K562 (cell line): ENCODE data around the gene JUNB. TPM values are rescaled to one million over a fixed set of nuclear protein-coding genes. Genes with fewer than 3 reads are reported as not detected.
A peak's percentile ranks its signal among the peaks of the same experiment; 100 is the strongest.

Experiments
- DLX4 ChIP-seq: fragments of 250-450 bp; sonication (Bioruptor Pico); IDR thresholded peaks from 2 replicates; pipeline ENCODE4 v1.6.1; 2021; ENCODE audit warnings: mild to moderate bottlenecking
- EP400 ChIP-seq: fragments of 450-650 bp; IDR thresholded peaks from 2 replicates; pipeline ENCODE4 v1.6.1; 2017; ENCODE audit warnings: antibody characterized with exemption, mild to moderate bottlenecking, moderate library complexity
- ERF ChIP-seq: fragments of 450-650 bp; formaldehyde crosslinking; IDR thresholded peaks from 2 replicates; pipeline ENCODE4 v1.4.0; 2020; ENCODE audit warnings: mild to moderate bottlenecking, mixed read lengths
- GABPA ChIP-seq: fragments of 200-800 bp; sonication (Bioruptor generic); conservative IDR thresholded peaks from 2 replicates; pipeline ENCODE4 v1.6.1; 2016; ENCODE audit warnings: low read depth, missing genetic modification characterization, missing compliant biosample characterization
- HDGF ChIP-seq: fragments of 450-650 bp; IDR thresholded peaks from 2 replicates; pipeline ENCODE4 v1.6.1; 2016
- IRF1 ChIP-seq: sonication (generic); formaldehyde crosslinking; IDR thresholded peaks from 2 replicates; pipeline ENCODE4 v1.8.0; 2022; ENCODE audit warnings: missing genetic modification reagents, mild to moderate bottlenecking, borderline replicate concordance
- KDM4B ChIP-seq, 2 experiments: fragments of 450-650 bp in 1 of 2; sonication (generic) in 1 of 2; IDR thresholded peaks; 2 replicates each; pipeline ENCODE4 v1.6.1; 2016 to 2017; ENCODE audit warnings: borderline replicate concordance in 2 of 2, antibody characterized with exemption in 1 of 2, low read depth in 1 of 2, mild to moderate bottlenecking in 1 of 2
- MBD2 ChIP-seq: sonication (generic); IDR thresholded peaks from 2 replicates; pipeline ENCODE4 v1.6.1; 2016; ENCODE audit warnings: low read depth, borderline replicate concordance
- NFE2L1 ChIP-seq: fragments of 450-650 bp; IDR thresholded peaks from 2 replicates; pipeline ENCODE4 v1.6.1; 2016; ENCODE audit warnings: missing genetic modification characterization, low read depth, mild to moderate bottlenecking, missing compliant biosample characterization, moderate library complexity, borderline replicate concordance
- PBX2 ChIP-seq, 2 experiments: IDR thresholded peaks in 1 of 2; conservative IDR thresholded peaks in 1 of 2; 2 replicates each; pipeline ENCODE4 v1.6.1; 2016; ENCODE audit warnings: low read depth in 2 of 2, mild to moderate bottlenecking in 1 of 2, missing compliant biosample characterization in 1 of 2, missing genetic modification characterization in 1 of 2, moderate library complexity in 1 of 2
- SOX6 ChIP-seq: fragments of 450-650 bp; IDR thresholded peaks from 2 replicates; pipeline ENCODE4 v1.6.1; 2014; ENCODE audit warnings: mild to moderate bottlenecking
- TEAD1 ChIP-seq, 2 experiments: fragments of 450-650 bp in 1 of 2; sonication (generic) in 1 of 2; formaldehyde crosslinking; IDR thresholded peaks; 2 replicates each; pipeline versions ENCODE4 v1.4.0 to v1.8.0; 2020 to 2022; ENCODE audit warnings: mild to moderate bottlenecking in 2 of 2, missing genetic modification reagents in 1 of 2
- THRA ChIP-seq: fragments of 450-650 bp; IDR thresholded peaks from 2 replicates; pipeline ENCODE4 v1.6.1; 2017; ENCODE audit warnings: mild to moderate bottlenecking, moderate library complexity
- TRIM24 ChIP-seq, 2 experiments: fragments of 450-650 bp; IDR thresholded peaks; 2 replicates each; pipeline ENCODE4 v1.6.1; 2016
- VEZF1 ChIP-seq: fragments of 200-800 bp; sonication (Bioruptor generic); IDR thresholded peaks from 2 replicates; pipeline ENCODE4 v1.6.1; 2017; ENCODE audit warnings: missing genetic modification characterization, missing compliant biosample characterization
- XRCC4 ChIP-seq: IDR thresholded peaks from one replicate; pipeline ENCODE4 v1.6.1; 2011; ENCODE audit not compliant: insufficient read depth, insufficient read length; ENCODE audit errors: extremely low read depth
- ZNF143 ChIP-seq: sonication (generic); formaldehyde crosslinking; IDR thresholded peaks from 2 replicates; pipeline ENCODE4 v1.9.0; 2022; ENCODE audit warnings: mild to moderate bottlenecking, missing genetic modification reagents
- ZNF436 ChIP-seq: fragments of 250-450, 450-650 bp; sonication (Bioruptor Pico); formaldehyde crosslinking; IDR thresholded peaks from 2 replicates; pipeline ENCODE4 v1.7.0; 2020; ENCODE audit warnings: mild to moderate bottlenecking
- ZNF586 ChIP-seq: fragments of 450-650 bp; formaldehyde crosslinking; conservative IDR thresholded peaks from 2 replicates; pipeline ENCODE4 v1.4.0; 2020; ENCODE audit warnings: mild to moderate bottlenecking, moderate library complexity
- ZNF766 ChIP-seq: fragments of 200-800 bp; sonication (Bioruptor generic); conservative IDR thresholded peaks from 2 replicates; pipeline ENCODE4 v1.6.1; 2016; ENCODE audit warnings: missing genetic modification characterization, missing compliant biosample characterization
- polyA plus RNA-seq, 8 experiments: library from polyadenylated mRNA; depleted of rRNA in 4 of 8; stranded (reverse) in 5 of 8; unstranded in 3 of 8; fragments of >200 nt; fragmentation: Nextera tagmentation in 2 of 8; fragmentation: Illumina TruSeq in 1 of 8; extraction: Ambion mirVana in 2 of 8; extraction: Trizol in 1 of 8; gene quantifications; 2 replicates each; pipeline versions ENCODE4 v1.2.1 to v1.2.3, GENCODE V29; 2011 to 2014; ENCODE audit warnings: inconsistent platforms in 1 of 8, missing spikeins in 1 of 8
- total RNA-seq, 7 experiments: library from RNA; depleted of rRNA in 6 of 7; stranded (reverse); fragments of >200 nt in 6 of 7; fragmentation: Illumina TruSeq in 2 of 7; extraction: Trizol in 2 of 7; gene quantifications; 2 replicates each; pipeline versions ENCODE4 v1.2.1 to v1.2.3, GENCODE V29; 2011 to 2021; ENCODE audit warnings: low replicate concordance in 1 of 7

The JUNB gene
- total and polyA plus RNA-seq, 9 of the 15 experiments (the other 6 are each of a cell fraction or from before 2014, with no cell fraction given), result 0.23 to 88.1 (median 13.1) TPM

GRCh38 chr19:12793290-12794195 is 2.3 kb downstream of the JUNB start (continued):
- peak in 1 of 2 experiments; percentile 77; a peak in 3 of 4 replicates for TF ChIP-seq TEAD1 (CRISPR knock-in tag; IDR thresholded peaks at IDR 0.05)
- TF ChIP-seq IRF1 (CRISPR knock-in tag), result no peak
- TF ChIP-seq THRA, result no peak
- TF ChIP-seq NFE2L1 (tag), result no peak
- 0 out of 2 replicates have a peak, but pooled peaks have one; percentile 80 for TF ChIP-seq ERF (CRISPR knock-in tag)
- no peak for TF ChIP-seq TRIM24 (IDR thresholded peaks at IDR 0.05)
- TF ChIP-seq PBX2 (CRISPR knock-in tag; IDR thresholded peaks at IDR 0.05; ENCODE audit: low read depth), result no peak
- no peak for TF ChIP-seq PBX2 (tag; conservative IDR thresholded peaks at IDR 0.05; ENCODE audit: low read depth)
- no peak for TF ChIP-seq XRCC4
- no peak for TF ChIP-seq ZNF143 (CRISPR knock-in tag)
- no peak for TF ChIP-seq KDM4B (IDR thresholded peaks at IDR 0.05; ENCODE audit: borderline replicate concordance in 2 of 2, low read depth in 1 of 2)
- no peak for TF ChIP-seq ZNF766
- TF ChIP-seq HDGF, result no peak
- 0 out of 2 replicates have a peak, but pooled peaks have one; percentile 8 for TF ChIP-seq SOX6
- TF ChIP-seq ZNF436 (CRISPR knock-in tag), result no peak
- no peak for TF ChIP-seq DLX4 (CRISPR knock-in tag)
- TF ChIP-seq MBD2, result 0 out of 2 replicates have a peak, but pooled peaks have one; percentile 57
- peak; percentile 48 for TF ChIP-seq VEZF1 (CRISPR knock-in tag)
- TF ChIP-seq ZNF586 (CRISPR knock-in tag), result 0 out of 2 replicates have a peak, but pooled peaks have one; percentile 16
- 0 out of 2 replicates have a peak, but pooled peaks have one; percentile 24 for TF ChIP-seq EP400
- no peak for TF ChIP-seq GABPA (tag)
